ENCODE data around the gene KIF16B. TPM values are rescaled to one million over a fixed set of nuclear protein-coding genes. Genes with fewer than 3 reads are reported as not detected.

The KIF16B gene
- total RNA-seq, 1 donor from 2014 or later, result 7.0 TPM

GRCh38 chr20:16615199-16615598 is 42.0 kb upstream of the KIF16B start:
- Histone ChIP-seq H3K9me3 (ENCODE audit: insufficient read depth, low read depth, low read length) (no peaks in the 10 kb centered on the region), H3K4me2 (ENCODE audit: low read length) (no peak overlapping the region), H4K20me1 (ENCODE audit: insufficient read depth, low read length) (no peaks in the 10 kb centered on the region), H3K4me1 (ENCODE audit: insufficient read depth, low read length) (no peaks in the 10 kb centered on the region), H2AFZ (ENCODE audit: low read depth, low read length) (no peak overlapping the region), H3K9ac (ENCODE audit: low read length) (no peak overlapping the region), H3K4me3 (ENCODE audit: insufficient read depth, low read depth, low read length) (no peak overlapping the region), H3K27ac (ENCODE audit: low read depth, low read length) (no peak overlapping the region), H3K79me2 (ENCODE audit: insufficient read depth, low read length) (no peaks in the 10 kb centered on the region), H3K36me3 (ENCODE audit: insufficient read depth, low read length) (no peaks in the 10 kb centered on the region), H3K27me3 (ENCODE audit: insufficient read depth, low read length) (no peaks in the 10 kb centered on the region)
- no peak for TF ChIP-seq EZH2 (IDR thresholded peaks at IDR 0.05; ENCODE audit: insufficient read depth, low read length)
- TF ChIP-seq CTCF (IDR thresholded peaks at IDR 0.05; ENCODE audit: insufficient read depth, low read depth, low read length), result no peak
- DNase-seq (ENCODE audit: low read depth) (peak; percentile 46), FAIRE-seq (no peak)
- H3K27ac Mint-ChIP-seq (ENCODE audit: unreplicated experiment), result no peak overlapping the region
- peaks cover 2% of the 10 kb centered on the region for H3K27me3 Mint-ChIP-seq (ENCODE audit: low read depth, unreplicated experiment)
- peaks cover 3% of the 10 kb centered on the region for H3K9me3 Mint-ChIP-seq (ENCODE audit: unreplicated experiment)
- H3K36me3 Mint-ChIP-seq (ENCODE audit: low read depth, unreplicated experiment), result no peaks in the 10 kb centered on the region
- no peak overlapping the region for H3K4me3 Mint-ChIP-seq (ENCODE audit: unreplicated experiment)
- peaks cover 2% of the 10 kb centered on the region for H3K4me1 Mint-ChIP-seq (ENCODE audit: low read depth, unreplicated experiment)

GRCh38 chr20:16613954-16614353 is 40.7 kb upstream of the KIF16B start:
- no peaks in the 10 kb centered on the region for H3K9me3 ChIP-seq (ENCODE audit: insufficient read depth, low read depth, low read length)
- H3K36me3 ChIP-seq (ENCODE audit: insufficient read depth, low read length), result no peaks in the 10 kb centered on the region
- no peak overlapping the region for H3K27ac ChIP-seq (ENCODE audit: low read depth, low read length)
- no peaks in the 10 kb centered on the region for H4K20me1 ChIP-seq (ENCODE audit: insufficient read depth, low read length)
- H2AFZ ChIP-seq (ENCODE audit: low read depth, low read length), result no peak overlapping the region
- Mint-ChIP-seq H3K4me3 (ENCODE audit: unreplicated experiment) (no peak overlapping the region), H3K27me3 (ENCODE audit: low read depth, unreplicated experiment) (peaks cover 2% of the 10 kb centered on the region), H3K4me1 (ENCODE audit: low read depth, unreplicated experiment) (peaks cover 2% of the 10 kb centered on the region), H3K27ac (ENCODE audit: unreplicated experiment) (no peak overlapping the region), H3K36me3 (ENCODE audit: low read depth, unreplicated experiment) (no peaks in the 10 kb centered on the region), H3K9me3 (ENCODE audit: unreplicated experiment) (peaks cover 3% of the 10 kb centered on the region)
- FAIRE-seq, result no peak
- no peaks in the 10 kb centered on the region for H3K79me2 ChIP-seq (ENCODE audit: insufficient read depth, low read length)
- H3K27me3 ChIP-seq (ENCODE audit: insufficient read depth, low read length), result no peaks in the 10 kb centered on the region
- TF ChIP-seq CTCF (IDR thresholded peaks at IDR 0.05; ENCODE audit: insufficient read depth, low read depth, low read length) (no peak), EZH2 (IDR thresholded peaks at IDR 0.05; ENCODE audit: insufficient read depth, low read length) (no peak)
- no peak for DNase-seq (ENCODE audit: low read depth)
- no peak overlapping the region for H3K4me2 ChIP-seq (ENCODE audit: low read length)
- no peak overlapping the region for H3K4me3 ChIP-seq (ENCODE audit: insufficient read depth, low read depth, low read length)
- no peak overlapping the region for H3K9ac ChIP-seq (ENCODE audit: low read length)
- H3K4me1 ChIP-seq (ENCODE audit: insufficient read depth, low read length), result no peaks in the 10 kb centered on the region

- no peaks in the 10 kb centered on the region for H3K36me3 ChIP-seq (ENCODE audit: insufficient read depth, low read length)
- Mint-ChIP-seq H3K4me3 (ENCODE audit: unreplicated experiment) (no peak overlapping the region), H3K9me3 (ENCODE audit: unreplicated experiment) (peaks cover 2% of the 10 kb centered on the region), H3K4me1 (ENCODE audit: low read depth, unreplicated experiment) (peaks cover 2% of the 10 kb centered on the region), H3K27me3 (ENCODE audit: low read depth, unreplicated experiment) (peaks cover 2% of the 10 kb centered on the region), H3K36me3 (ENCODE audit: low read depth, unreplicated experiment) (no peaks in the 10 kb centered on the region), H3K27ac (ENCODE audit: unreplicated experiment) (no peak overlapping the region)
- H3K27me3 ChIP-seq (ENCODE audit: insufficient read depth, low read length), result no peaks in the 10 kb centered on the region
- no peaks in the 10 kb centered on the region for H3K4me1 ChIP-seq (ENCODE audit: insufficient read depth, low read length)
- H3K79me2 ChIP-seq (ENCODE audit: insufficient read depth, low read length), result no peaks in the 10 kb centered on the region
- TF ChIP-seq CTCF (IDR thresholded peaks at IDR 0.05; ENCODE audit: insufficient read depth, low read depth, low read length) (no peak), EZH2 (IDR thresholded peaks at IDR 0.05; ENCODE audit: insufficient read depth, low read length) (no peak)
- no peak overlapping the region for H3K9ac ChIP-seq (ENCODE audit: low read length)
- H3K4me2 ChIP-seq (ENCODE audit: low read length), result no peak overlapping the region
- H3K9me3 ChIP-seq (ENCODE audit: insufficient read depth, low read depth, low read length), result no peaks in the 10 kb centered on the region
- H3K4me3 ChIP-seq (ENCODE audit: insufficient read depth, low read depth, low read length), result no peak overlapping the region
- no peak for DNase-seq (ENCODE audit: low read depth)
- H2AFZ ChIP-seq (ENCODE audit: low read depth, low read length), result no peak overlapping the region
- no peaks in the 10 kb centered on the region for H4K20me1 ChIP-seq (ENCODE audit: insufficient read depth, low read length)
- FAIRE-seq, result no peak
- no peak overlapping the region for H3K27ac ChIP-seq (ENCODE audit: low read depth, low read length)
Observed at GRCh38 chr20:16612706-16613105, 39.5 kb upstream of the KIF16B start.

All from astrocyte (in vitro differentiated cells and primary cell).